ENCODE results near the gene GAS7.

GRCh38 chr17:10172241-10172741 lies 26.1 kb downstream of the GAS7 start:
- TF ChIP-seq CTCF (IDR thresholded peaks at IDR 0.05) (no peak), POLR2A (IDR thresholded peaks at IDR 0.05) (no peak)
